Measurements from ENCODE around the gene PAM. TPM values are rescaled to one million over a fixed set of nuclear protein-coding genes. Genes with fewer than 3 reads are reported as not detected.

Gene PAM
- total and polyA plus RNA-seq, 2 of the 8 experiments (the other 6 are each of a cell fraction or from before 2014, with no cell fraction given), result 30.4 to 67.8 TPM

GRCh38 chr5:102758576-102758975, 3.5 kb downstream of the PAM start (continued):
- no peak for TF ChIP-seq TBP (IDR thresholded peaks at IDR 0.05; ENCODE audit: low read depth, low read length)
- no peak for TF ChIP-seq NANOG (IDR thresholded peaks at IDR 0.05; ENCODE audit: insufficient read depth, low read depth, low read length, poor library complexity, severe bottlenecking)
- TF ChIP-seq CEBPB (IDR thresholded peaks at IDR 0.05; ENCODE audit: low read depth, low read length), result no peak

Data from H1 (cell line).